ENCODE data around the gene ZNF407.

DNA sequence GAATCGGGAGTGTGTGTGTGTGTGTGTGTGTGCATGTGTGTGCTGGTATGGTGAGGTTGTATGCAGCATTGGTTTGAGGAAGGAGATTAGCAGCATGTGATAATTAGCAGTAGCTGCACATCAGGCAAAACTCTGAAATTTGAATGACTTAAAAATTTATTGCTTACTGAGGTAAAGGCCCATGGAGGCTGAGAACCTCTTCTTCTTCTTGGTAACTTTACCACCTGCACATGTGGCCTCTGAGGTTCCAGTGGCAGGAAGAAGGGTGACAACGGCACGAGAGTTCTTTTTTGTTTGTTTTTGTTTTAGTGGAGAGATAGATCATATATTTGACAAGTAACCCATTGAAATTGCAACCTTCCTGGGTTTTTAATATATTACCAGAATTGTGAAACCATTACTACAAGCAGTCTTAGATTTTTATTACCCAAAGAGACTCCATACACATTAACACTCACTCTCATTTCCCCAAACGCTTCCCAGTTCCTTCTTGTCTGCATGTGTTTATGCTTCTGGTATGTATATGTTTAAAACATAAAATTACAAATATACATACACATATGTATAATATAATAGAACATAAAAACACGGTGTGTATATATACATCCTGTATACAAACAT, 319.2 kb downstream of the ZNF407 start:
- TF ChIP-seq, protein P1, sequence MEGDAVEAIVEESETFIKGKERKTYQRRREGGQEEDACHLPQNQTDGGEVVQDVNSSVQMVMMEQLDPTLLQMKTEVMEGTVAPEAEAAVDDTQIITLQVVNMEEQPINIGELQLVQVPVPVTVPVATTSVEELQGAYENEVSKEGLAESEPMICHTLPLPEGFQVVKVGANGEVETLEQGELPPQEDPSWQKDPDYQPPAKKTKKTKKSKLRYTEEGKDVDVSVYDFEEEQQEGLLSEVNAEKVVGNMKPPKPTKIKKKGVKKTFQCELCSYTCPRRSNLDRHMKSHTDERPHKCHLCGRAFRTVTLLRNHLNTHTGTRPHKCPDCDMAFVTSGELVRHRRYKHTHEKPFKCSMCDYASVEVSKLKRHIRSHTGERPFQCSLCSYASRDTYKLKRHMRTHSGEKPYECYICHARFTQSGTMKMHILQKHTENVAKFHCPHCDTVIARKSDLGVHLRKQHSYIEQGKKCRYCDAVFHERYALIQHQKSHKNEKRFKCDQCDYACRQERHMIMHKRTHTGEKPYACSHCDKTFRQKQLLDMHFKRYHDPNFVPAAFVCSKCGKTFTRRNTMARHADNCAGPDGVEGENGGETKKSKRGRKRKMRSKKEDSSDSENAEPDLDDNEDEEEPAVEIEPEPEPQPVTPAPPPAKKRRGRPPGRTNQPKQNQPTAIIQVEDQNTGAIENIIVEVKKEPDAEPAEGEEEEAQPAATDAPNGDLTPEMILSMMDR (IDR thresholded peaks at IDR 0.05; ENCODE audit: borderline replicate concordance, extremely low read depth, low read length, poor library complexity, severe bottlenecking), result no peak
- TF ChIP-seq EZH2 (IDR thresholded peaks at IDR 0.05; ENCODE audit: borderline replicate concordance, low read depth, low read length, severe bottlenecking), result no peak

Measured in DND-41 (cell line).